Smooth muscle cell (in vitro differentiated cells): ENCODE results near the gene HNRNPA2B1. TPM values are rescaled to one million over a fixed set of nuclear protein-coding genes. Genes with fewer than 3 reads are reported as not detected.
"Not testable (repeated sequence)": the region's sequence is repeated elsewhere in the genome, so short reads cannot be mapped to it uniquely, and the experiment has no call there.

Experiments
- DNase-seq: peaks from one replicate; lab custom pipeline; 2025; ENCODE audit not compliant: unreplicated experiment; lab: John Stamatoyannopoulos, UW
- H2AFZ ChIP-seq: fragments of 200-600 bp; sonication (generic); 2 replicates; pipeline ENCODE4 v1.6.0; 2016; ENCODE audit warnings: antibody characterized with exemption, low read depth, mild to moderate bottlenecking
- H3F3A ChIP-seq: fragments of 200-600 bp; sonication (generic); 2 replicates; pipeline ENCODE4 v1.6.0; 2017; ENCODE audit warnings: antibody characterized with exemption, low read depth
- H3K27ac ChIP-seq: fragments of 200-600 bp; sonication (generic); 2 replicates; pipeline ENCODE4 v1.5.1; 2016; ENCODE audit warnings: low read depth, mild to moderate bottlenecking
- H3K27me3 ChIP-seq: fragments of 200-600 bp; sonication (generic); 2 replicates; pipeline ENCODE4 v1.6.1; 2016; ENCODE audit warnings: low read depth, mild to moderate bottlenecking
- H3K36me3 ChIP-seq: fragments of 200-600 bp; sonication (generic); 2 replicates; pipeline ENCODE4 v1.5.1; 2016; ENCODE audit warnings: low read depth
- H3K4me1 ChIP-seq: fragments of 200-600 bp; sonication (generic); 2 replicates; pipeline ENCODE4 v1.5.1; 2016; ENCODE audit warnings: low read depth
- H3K4me2 ChIP-seq: fragments of 200-600 bp; sonication (generic); 2 replicates; pipeline ENCODE4 v1.6.0; 2016; ENCODE audit warnings: mild to moderate bottlenecking
- H3K4me3 ChIP-seq: fragments of 200-600 bp; sonication (generic); 2 replicates; pipeline ENCODE4 v1.5.1; 2016; ENCODE audit warnings: mild to moderate bottlenecking
- H3K79me2 ChIP-seq: fragments of 200-600 bp; sonication (generic); 2 replicates; pipeline ENCODE4 v1.6.0; 2016; ENCODE audit warnings: low read depth, mild to moderate bottlenecking
- H3K9ac ChIP-seq: fragments of 200-600 bp; sonication (generic); 2 replicates; pipeline ENCODE4 v1.6.0; 2016; ENCODE audit warnings: low read depth
- H3K9me3 ChIP-seq: fragments of 200-600 bp; sonication (generic); replicated peaks from 2 replicates; pipeline ENCODE4 v1.5.1; 2016; ENCODE audit warnings: low read depth
- H4K20me1 ChIP-seq: fragments of 200-600 bp; sonication (generic); 2 replicates; pipeline ENCODE4 v1.6.0; 2016; ENCODE audit warnings: low read depth
- WGBS: methylation state at CpG from one replicate; pipeline ENCODE4 v1.1.7; 2016; ENCODE audit warnings: low lambda C conversion rate; 5-methylcytosine and 5-hydroxymethylcytosine counted together
- polyA plus RNA-seq: library from polyadenylated mRNA; unstranded; fragments of >200 nt; fragmentation: Nextera tagmentation; extraction: Ambion mirVana; gene quantifications from 2 replicates; pipeline ENCODE4 v1.2.1, GENCODE V29; 2016
- total RNA-seq: library from RNA; depleted of rRNA; stranded (reverse); fragments of >200 nt; gene quantifications from 2 replicates; pipeline ENCODE4 v1.2.3, GENCODE V29; 2014
- TF ChIP-seq, protein P1 (sequence below): fragments of 200-600 bp; sonication (generic); IDR thresholded peaks from 2 replicates; pipeline ENCODE4 v1.5.1; 2017; ENCODE audit warnings: borderline replicate concordance, mild to moderate bottlenecking, antibody characterized with exemption; ENCODE audit not compliant: insufficient read depth, poor library complexity, severe bottlenecking

Gene HNRNPA2B1
- total and polyA plus RNA-seq, 2 experiments from 2014 or later: 158 to 393 TPM

DNA sequence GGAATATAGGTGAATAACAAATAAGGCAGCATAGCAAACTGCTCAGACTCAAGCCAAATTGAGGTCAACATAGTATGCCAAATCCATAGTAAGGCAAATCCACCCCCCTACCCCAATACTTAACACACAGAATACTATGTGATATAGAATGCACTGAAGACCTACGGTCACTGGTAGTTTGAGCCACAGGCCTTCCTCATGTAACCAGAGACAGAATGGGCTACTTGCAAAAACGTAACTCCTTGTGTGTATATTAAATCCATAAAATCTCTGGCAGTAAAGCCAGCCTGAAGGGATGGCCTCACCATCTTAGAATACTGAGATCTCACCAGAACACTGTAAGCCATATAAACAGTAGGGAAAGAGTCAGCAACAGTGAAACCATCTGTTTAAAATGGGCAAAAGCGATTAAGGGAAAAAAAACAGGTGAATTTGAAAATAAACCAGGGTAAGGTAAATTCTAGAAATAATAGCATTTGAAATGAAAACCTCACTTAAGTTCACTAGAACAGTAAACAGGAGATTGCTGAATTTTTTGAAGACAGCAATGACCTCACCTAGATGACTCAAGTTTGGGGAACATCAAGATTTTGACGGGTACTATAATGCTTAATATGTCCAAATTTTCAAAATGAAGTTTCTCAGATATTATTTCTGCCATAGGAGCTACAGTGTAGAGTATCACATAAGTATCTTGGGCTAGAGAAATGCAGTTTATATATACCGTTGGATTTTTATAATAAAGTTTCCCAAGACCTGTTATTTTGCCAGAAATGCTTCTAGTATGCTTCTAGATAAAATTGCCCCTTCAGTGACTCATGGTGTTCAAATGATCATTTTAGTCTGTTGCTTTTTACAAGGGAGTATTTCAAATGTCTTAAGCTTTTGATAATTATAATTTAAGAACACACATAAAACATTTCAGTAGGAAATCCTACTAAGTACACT is 13.9 kb downstream of the HNRNPA2B1 start:
- Histone ChIP-seq H3K4me2 (no peak overlapping the region), H3K27ac (peak overlapping the region; percentile 39), H3K9ac (no peak overlapping the region), H3K27me3 (no peaks in the 10 kb centered on the region), H3K4me1 (peaks cover 4% of the 10 kb centered on the region), H3K4me3 (no peak overlapping the region), H3F3A (peaks cover 78% of the 10 kb centered on the region), H3K79me2 (peaks cover 10% of the 10 kb centered on the region), H2AFZ (no peak overlapping the region), H3K9me3 (no peaks in the 10 kb centered on the region), H3K36me3 (peaks cover 20% of the 10 kb centered on the region), H4K20me1 (peaks cover 93% of the 10 kb centered on the region)
- TF ChIP-seq, protein P1, sequence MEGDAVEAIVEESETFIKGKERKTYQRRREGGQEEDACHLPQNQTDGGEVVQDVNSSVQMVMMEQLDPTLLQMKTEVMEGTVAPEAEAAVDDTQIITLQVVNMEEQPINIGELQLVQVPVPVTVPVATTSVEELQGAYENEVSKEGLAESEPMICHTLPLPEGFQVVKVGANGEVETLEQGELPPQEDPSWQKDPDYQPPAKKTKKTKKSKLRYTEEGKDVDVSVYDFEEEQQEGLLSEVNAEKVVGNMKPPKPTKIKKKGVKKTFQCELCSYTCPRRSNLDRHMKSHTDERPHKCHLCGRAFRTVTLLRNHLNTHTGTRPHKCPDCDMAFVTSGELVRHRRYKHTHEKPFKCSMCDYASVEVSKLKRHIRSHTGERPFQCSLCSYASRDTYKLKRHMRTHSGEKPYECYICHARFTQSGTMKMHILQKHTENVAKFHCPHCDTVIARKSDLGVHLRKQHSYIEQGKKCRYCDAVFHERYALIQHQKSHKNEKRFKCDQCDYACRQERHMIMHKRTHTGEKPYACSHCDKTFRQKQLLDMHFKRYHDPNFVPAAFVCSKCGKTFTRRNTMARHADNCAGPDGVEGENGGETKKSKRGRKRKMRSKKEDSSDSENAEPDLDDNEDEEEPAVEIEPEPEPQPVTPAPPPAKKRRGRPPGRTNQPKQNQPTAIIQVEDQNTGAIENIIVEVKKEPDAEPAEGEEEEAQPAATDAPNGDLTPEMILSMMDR: no peak
- DNase-seq: no peak
- 89% methylated on average over 5 of the region's 5 CpGs for WGBS

DNA sequence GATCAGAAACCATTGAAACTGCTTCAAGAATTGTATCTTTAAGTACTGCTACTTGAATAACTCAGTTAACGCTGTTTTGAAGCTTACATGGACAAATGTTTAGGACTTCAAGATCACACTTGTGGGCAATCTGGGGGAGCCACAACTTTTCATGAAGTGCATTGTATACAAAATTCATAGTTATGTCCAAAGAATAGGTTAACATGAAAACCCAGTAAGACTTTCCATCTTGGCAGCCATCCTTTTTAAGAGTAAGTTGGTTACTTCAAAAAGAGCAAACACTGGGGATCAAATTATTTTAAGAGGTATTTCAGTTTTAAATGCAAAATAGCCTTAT is 14.7 kb downstream of the HNRNPA2B1 start:
- no peak overlapping the region for H3K9ac ChIP-seq
- H3K36me3 ChIP-seq: peaks cover 12% of the 10 kb centered on the region
- H3K27ac ChIP-seq: no peak overlapping the region
- H2AFZ ChIP-seq: no peak overlapping the region
- peaks cover 85% of the 10 kb centered on the region for H4K20me1 ChIP-seq
- peaks cover 4% of the 10 kb centered on the region for H3K79me2 ChIP-seq
- no peaks in the 10 kb centered on the region for H3K27me3 ChIP-seq
- H3K9me3 ChIP-seq: no peaks in the 10 kb centered on the region
- DNase-seq: no peak
- peaks cover 77% of the 10 kb centered on the region for H3F3A ChIP-seq
- no peaks in the 10 kb centered on the region for H3K4me1 ChIP-seq
- no peak overlapping the region for H3K4me3 ChIP-seq
- WGBS: 95% methylated on average over 1 of the region's 1 CpG
- H3K4me2 ChIP-seq: no peak overlapping the region
- TF ChIP-seq, protein P1: no peak

DNA sequence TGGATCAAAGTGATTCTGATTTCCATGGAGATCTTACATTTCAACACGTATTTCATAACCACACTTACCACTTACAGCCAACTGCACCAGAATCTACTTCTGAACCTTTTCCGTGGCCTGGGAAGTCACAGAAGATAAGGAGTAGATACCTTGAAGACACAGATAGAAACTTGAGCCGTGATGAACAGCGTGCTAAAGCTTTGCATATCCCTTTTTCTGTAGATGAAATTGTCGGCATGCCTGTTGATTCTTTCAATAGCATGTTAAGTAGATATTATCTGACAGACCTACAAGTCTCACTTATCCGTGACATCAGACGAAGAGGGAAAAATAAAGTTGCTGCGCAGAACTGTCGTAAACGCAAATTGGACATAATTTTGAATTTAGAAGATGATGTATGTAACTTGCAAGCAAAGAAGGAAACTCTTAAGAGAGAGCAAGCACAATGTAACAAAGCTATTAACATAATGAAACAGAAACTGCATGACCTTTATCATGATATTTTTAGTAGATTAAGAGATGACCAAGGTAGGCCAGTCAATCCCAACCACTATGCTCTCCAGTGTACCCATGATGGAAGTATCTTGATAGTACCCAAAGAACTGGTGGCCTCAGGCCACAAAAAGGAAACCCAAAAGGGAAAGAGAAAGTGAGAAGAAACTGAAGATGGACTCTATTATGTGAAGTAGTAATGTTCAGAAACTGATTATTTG is 15.3 kb downstream of the HNRNPA2B1 start:
- Histone ChIP-seq H3K36me3 (peaks cover 7% of the 10 kb centered on the region), H2AFZ (no peak overlapping the region), H3K79me2 (no peaks in the 10 kb centered on the region), H3K4me3 (no peak overlapping the region), H3K9me3 (no peaks in the 10 kb centered on the region), H3K4me2 (no peak overlapping the region), H3K4me1 (no peaks in the 10 kb centered on the region), H3K27me3 (no peaks in the 10 kb centered on the region), H3K27ac (no peak overlapping the region), H3K9ac (no peak overlapping the region), H3F3A (peaks cover 77% of the 10 kb centered on the region), H4K20me1 (peaks cover 79% of the 10 kb centered on the region)
- TF ChIP-seq, protein P1: no peak
- 93% methylated on average over 10 of the region's 10 CpGs for WGBS
- no peak for DNase-seq

DNA sequence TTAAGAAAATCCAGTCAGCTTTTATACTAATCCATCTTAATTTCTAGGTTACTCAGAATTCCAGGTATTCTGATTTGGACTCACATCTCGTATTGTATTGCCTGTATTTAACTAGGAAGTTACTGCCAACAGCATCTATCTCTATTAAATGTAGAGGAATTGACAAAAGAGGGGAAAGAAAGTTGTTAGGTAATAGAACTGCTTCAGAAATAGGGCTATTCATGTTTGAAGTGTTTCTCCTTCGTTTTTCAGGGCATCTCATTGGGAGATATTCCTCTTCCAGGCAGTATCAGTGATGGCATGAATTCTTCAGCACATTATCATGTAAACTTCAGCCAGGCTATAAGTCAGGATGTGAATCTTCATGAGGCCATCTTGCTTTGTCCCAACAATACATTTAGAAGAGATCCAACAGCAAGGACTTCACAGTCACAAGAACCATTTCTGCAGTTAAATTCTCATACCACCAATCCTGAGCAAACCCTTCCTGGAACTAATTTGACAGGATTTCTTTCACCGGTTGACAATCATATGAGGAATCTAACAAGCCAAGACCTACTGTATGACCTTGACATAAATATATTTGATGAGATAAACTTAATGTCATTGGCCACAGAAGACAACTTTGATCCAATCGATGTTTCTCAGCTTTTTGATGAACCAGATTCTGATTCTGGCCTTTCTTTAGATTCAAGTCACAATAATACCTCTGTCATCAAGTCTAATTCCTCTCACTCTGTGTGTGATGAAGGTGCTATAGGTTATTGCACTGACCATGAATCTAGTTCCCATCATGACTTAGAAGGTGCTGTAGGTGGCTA is 16.1 kb downstream of the HNRNPA2B1 start:
- not testable (repeated sequence) for H3K4me2 ChIP-seq, H2AFZ ChIP-seq, DNase-seq, H3K27me3 ChIP-seq, H3K9ac ChIP-seq, H3K4me3 ChIP-seq, H3K79me2 ChIP-seq, H3K9me3 ChIP-seq, H3K36me3 ChIP-seq, H3K4me1 ChIP-seq
- peaks cover 76% of the 10 kb centered on the region for H3F3A ChIP-seq
- WGBS: 87% methylated on average over 4 of the region's 4 CpGs
- peak overlapping the region; percentile 16 for H3K27ac ChIP-seq
- peaks cover 71% of the 10 kb centered on the region for H4K20me1 ChIP-seq
